ENCODE data around the gene ST6GALNAC1. TPM values are rescaled to one million over a fixed set of nuclear protein-coding genes. Genes with fewer than 3 reads are reported as not detected.

The ST6GALNAC1 gene
- total and polyA plus RNA-seq, 2 of the 13 experiments (the other 11 are each of a cell fraction or from before 2014, with no cell fraction given): not detected

GRCh38 chr17:76667786-76668453 is 24.4 kb upstream of the ST6GALNAC1 start:
- H3K36me3 ChIP-seq (replicated peaks in 1 of 2; ENCODE audit: control insufficient read depth in 1 of 2, insufficient read depth in 2 of 2, low read length in 2 of 2): no peaks in the 10 kb centered on the region
- H2AFZ ChIP-seq (ENCODE audit: low read length): no peak overlapping the region
- WGBS (ENCODE audit: low lambda C conversion rate): 64% methylated on average over 14 of the region's 14 CpGs
- ATAC-seq: no peak
- FAIRE-seq: no peak
- peaks cover 38% of the 10 kb centered on the region for H3K4me1 ChIP-seq (ENCODE audit: insufficient read depth, low read length)
- no TSS peak for BruUV-seq (replicated peaks)
- H3K4me2 ChIP-seq (ENCODE audit: low read depth, low read length): no peak overlapping the region; the same call in 1 of the 2 replicates
- H4K20me1 ChIP-seq (ENCODE audit: insufficient read depth, low read length): no peaks in the 10 kb centered on the region
- H3K79me2 ChIP-seq (ENCODE audit: insufficient read depth, low read length): no peaks in the 10 kb centered on the region
- ChIA-PET CTCF (ENCODE audit: low intra/inter-chr PET ratio, low total read pairs) (no interaction called here), POLR2A (interaction anchor here (0.5 kb wide), 1 partner anchor 214 kb away, joined by 3 read pairs; no protein-coding TSS in a partner anchor)
- H3K4me3 ChIP-seq (replicated peaks in 1 of 3; ENCODE audit: insufficient read depth in 1 of 3, low read depth in 2 of 3, low read length in 3 of 3): no peak overlapping the region
- H3K9ac ChIP-seq (ENCODE audit: insufficient read depth, low read depth, low read length): no peak overlapping the region
- H3K9me3 ChIP-seq (ENCODE audit: low read length): no peaks in the 10 kb centered on the region
- in situ Hi-C loops (cut with HindIII; ENCODE audit: extremely low pct_ligation_motif_present, low pct_unique_long_range_greater_than_20kb): no loop called here
- TF ChIP-seq ETS1 (CRISPR knock-in tag; IDR thresholded peaks at IDR 0.05) (no peak), ZNF263 (CRISPR knock-in tag; IDR thresholded peaks at IDR 0.05) (peak; percentile 91), EHMT2 (IDR thresholded peaks at IDR 0.05; ENCODE audit: borderline replicate concordance, low read depth, low read length) (no peak), KMT2B (CRISPR knock-in tag; IDR thresholded peaks at IDR 0.05) (no peak)
- no peak overlapping the region for H3K27ac ChIP-seq (ENCODE audit: extremely low read length, insufficient read depth, low read length)
- H3K27me3 ChIP-seq (ENCODE audit: control insufficient read depth in 1 of 2, insufficient read depth in 2 of 2, low read length in 2 of 2): no peaks in the 10 kb centered on the region; a peak in 1 of 5 replicates
- intact Hi-C loops (cut with micrococcal nuclease; ENCODE audit: unreplicated experiment): no loop called here
- DNase-seq (ENCODE audit: low spot score): no peak

- ChIA-PET CTCF (ENCODE audit: low intra/inter-chr PET ratio, low total read pairs) (no interaction called here), POLR2A (no interaction called here)
- Histone ChIP-seq H3K4me2 (ENCODE audit: low read depth, low read length) (peak overlapping the region; percentile 15; the same call in 1 of the 2 replicates), H3K36me3 (replicated peaks in 1 of 2; ENCODE audit: control insufficient read depth in 1 of 2, insufficient read depth in 2 of 2, low read length in 2 of 2) (no peaks in the 10 kb centered on the region), H3K4me1 (ENCODE audit: insufficient read depth, low read length) (peaks cover 33% of the 10 kb centered on the region), H3K4me3 (replicated peaks in 1 of 3; ENCODE audit: insufficient read depth in 1 of 3, low read depth in 2 of 3, low read length in 3 of 3) (no peak overlapping the region), H3K9ac (ENCODE audit: insufficient read depth, low read depth, low read length) (no peak overlapping the region), H3K79me2 (ENCODE audit: insufficient read depth, low read length) (no peaks in the 10 kb centered on the region), H3K9me3 (ENCODE audit: low read length) (no peaks in the 10 kb centered on the region), H4K20me1 (ENCODE audit: insufficient read depth, low read length) (no peaks in the 10 kb centered on the region), H3K27ac (ENCODE audit: extremely low read length, insufficient read depth, low read length) (no peak overlapping the region), H3K27me3 (ENCODE audit: control insufficient read depth in 1 of 2, insufficient read depth in 2 of 2, low read length in 2 of 2) (no peaks in the 10 kb centered on the region; a peak in 1 of 5 replicates), H2AFZ (ENCODE audit: low read length) (no peak overlapping the region)
- in situ Hi-C loops (cut with HindIII; ENCODE audit: extremely low pct_ligation_motif_present, low pct_unique_long_range_greater_than_20kb): no loop called here
- no peak for TF ChIP-seq ZNF121 (CRISPR knock-in tag; IDR thresholded peaks at IDR 0.05)
- TF ChIP-seq ZNF576 (CRISPR knock-in tag; IDR thresholded peaks at IDR 0.05): no peak
- TF ChIP-seq TEAD3 (CRISPR knock-in tag; optimal IDR thresholded peaks at IDR 0.05; ENCODE audit: borderline replicate concordance): no peak
- no peak for TF ChIP-seq TBP (CRISPR knock-in tag; IDR thresholded peaks at IDR 0.05)
- TF ChIP-seq AFF4 (CRISPR knock-in tag; IDR thresholded peaks at IDR 0.05): no peak
- intact Hi-C loops (cut with micrococcal nuclease; ENCODE audit: unreplicated experiment): no loop called here
- FAIRE-seq: no peak
- DNase-seq (ENCODE audit: low spot score): no peak
- WGBS (ENCODE audit: low lambda C conversion rate): 24% methylated on average over 2 of the region's 2 CpGs
- no TSS peak for BruUV-seq (replicated peaks)
- no peak for ATAC-seq
Measured at GRCh38 chr17:76667491-76667755, 23.9 kb upstream of the ST6GALNAC1 start.

Data from HepG2 (cell line).